Activated T-helper 1 cell treated with Interleukin-2 at 50 U/mL for 16 hours (primary cell): ENCODE results near the gene FBXO41.

Experiments used
- DNase-seq: peaks from one replicate; pipeline ENCODE4 v3.0.0-alpha.2; 2020; ENCODE audit warnings: low read depth

Gene FBXO41

GRCh38 chr2:73260338-73260984 lies 23.8 kb downstream of the FBXO41 start:
- DNase-seq, result no peak

DNA sequence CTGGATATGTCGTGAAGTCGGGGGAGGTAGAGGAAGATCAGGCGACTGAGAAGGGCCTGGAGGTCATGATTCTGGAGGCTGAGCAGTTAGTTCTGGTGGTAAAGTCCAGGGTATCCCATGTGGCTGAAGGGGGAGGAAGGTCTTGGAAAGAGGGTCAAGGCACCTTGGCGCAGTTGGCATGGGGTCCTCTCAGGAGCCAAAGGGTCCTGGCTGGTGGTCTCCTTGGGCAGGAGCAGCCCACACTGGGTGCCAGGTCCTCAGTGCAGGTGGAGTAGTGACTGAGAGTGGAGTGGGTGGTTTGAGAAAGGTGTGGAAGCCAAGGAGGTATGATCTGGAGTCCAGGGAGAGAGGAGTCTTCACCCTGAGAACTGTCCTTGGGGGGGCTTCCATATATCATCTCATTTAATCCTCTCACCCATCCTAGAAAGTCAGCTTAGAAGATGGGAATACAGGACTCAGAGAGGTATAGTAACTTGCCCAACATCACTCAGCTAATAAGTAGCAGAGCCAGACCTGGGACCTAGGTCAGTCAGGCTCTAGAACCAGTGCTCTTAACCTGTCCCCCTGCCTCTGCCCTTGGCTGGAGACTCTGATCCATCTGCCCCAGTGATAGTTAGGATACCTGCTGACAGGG lies 24.5 kb downstream of the FBXO41 start:
- DNase-seq, result no peak

DNA sequence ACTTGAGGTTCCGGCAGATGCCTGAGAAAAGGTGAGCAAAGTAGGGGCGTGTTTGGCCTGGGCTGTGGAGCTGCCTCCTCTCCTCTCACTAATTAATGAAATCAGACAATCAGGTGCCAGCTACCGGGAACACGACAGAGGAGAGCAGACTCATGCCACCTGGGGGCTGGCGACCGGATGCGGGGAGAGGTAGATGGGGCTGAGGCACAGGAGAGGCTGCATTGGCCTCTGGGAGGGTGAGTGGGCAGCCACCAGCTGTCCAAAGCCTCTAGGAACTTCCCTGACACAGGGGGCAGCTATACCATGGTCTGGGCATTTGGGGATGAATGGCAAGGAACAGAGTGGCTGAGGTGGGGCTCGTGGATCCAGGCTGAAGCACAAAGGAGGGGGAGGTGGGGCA lies 25.0 kb downstream of the FBXO41 start:
- DNase-seq, result no peak

DNA sequence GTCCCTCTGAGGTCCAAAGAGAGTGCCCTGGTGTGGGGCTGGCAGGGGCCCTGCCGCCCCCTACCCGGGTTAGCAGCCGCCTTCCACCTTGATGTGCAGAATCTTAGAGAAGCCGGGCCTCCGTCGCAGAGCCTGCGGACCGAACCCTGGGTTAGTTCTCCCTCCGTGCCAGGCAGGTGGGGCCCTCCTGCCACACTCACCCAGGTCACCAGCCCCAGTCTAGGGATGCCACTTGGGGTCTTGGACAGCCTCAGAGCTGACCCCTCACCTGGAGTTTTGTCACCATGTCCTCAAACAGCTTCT lies 25.4 kb downstream of the FBXO41 start:
- DNase-seq, result no peak

DNA sequence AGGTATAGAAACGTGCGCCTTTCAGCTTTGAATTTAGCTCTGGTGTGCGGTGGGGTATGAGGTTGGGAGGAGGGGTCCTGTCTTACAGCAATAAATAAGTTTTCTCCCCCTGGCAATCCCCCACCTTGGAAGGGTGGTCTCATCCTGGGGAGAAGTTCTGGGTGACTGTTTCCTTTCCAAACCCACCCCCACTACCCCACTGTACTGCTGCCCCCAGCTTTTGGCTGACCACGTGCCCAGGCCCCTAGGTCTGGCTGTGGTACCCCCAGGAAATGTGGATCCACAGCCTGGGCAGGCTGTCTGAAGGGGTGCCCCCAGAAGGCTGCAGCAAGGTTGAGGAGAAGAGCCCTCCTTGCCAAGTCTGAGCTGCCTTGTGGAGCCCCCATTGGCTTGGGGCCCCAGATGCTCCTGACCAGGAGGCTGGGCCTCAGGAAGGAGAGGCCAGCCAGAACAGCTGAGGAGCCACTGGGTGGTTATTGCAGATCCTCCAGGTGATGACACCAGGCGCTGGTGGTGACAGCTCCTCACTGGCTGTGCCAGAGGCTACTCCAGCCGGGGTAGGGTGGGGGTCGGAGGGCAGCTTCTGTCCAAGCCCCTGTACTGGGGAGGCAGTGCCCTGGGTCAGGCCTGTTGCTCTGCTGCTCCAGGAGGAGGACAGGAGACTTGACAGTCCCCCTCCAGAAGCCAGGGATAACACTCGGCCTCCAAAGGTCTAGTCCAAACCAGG lies 25.9 kb downstream of the FBXO41 start:
- no peak for DNase-seq

- no peak for DNase-seq
These were observed 26.7 kb downstream of the FBXO41 start for GRCh38 chr2:73257425-73258125.

DNA sequence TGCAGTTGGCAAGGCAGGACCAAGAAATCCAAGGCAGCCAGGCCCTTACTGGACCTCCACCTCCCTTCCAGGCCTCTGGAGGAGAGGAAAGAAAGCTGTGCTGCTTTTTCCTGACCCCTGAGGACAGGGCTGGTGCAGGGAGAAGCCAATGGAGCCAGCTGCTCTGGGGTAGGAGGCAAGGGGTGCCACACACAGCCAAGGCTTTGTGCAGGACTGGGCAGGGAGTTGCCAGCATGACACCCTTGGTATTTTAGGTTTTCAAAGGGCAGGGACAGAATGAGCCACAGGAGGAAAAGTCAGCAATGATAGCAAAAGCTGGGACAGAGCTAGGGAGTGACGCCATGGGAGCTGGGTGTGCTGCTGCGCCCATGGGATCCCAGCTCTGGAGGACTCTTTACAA lies 27.3 kb downstream of the FBXO41 start:
- DNase-seq, result no peak

GRCh38 chr2:73256618-73256922 lies 27.7 kb downstream of the FBXO41 start:
- no peak for DNase-seq

GRCh38 chr2:73255907-73256617 lies 28.2 kb downstream of the FBXO41 start:
- no peak for DNase-seq

- DNase-seq, result no peak
These were observed 29.2 kb downstream of the FBXO41 start for GRCh38 chr2:73255007-73255644.

- no peak for DNase-seq
These were observed 29.8 kb downstream of the FBXO41 start for GRCh38 chr2:73254343-73255006.

DNA sequence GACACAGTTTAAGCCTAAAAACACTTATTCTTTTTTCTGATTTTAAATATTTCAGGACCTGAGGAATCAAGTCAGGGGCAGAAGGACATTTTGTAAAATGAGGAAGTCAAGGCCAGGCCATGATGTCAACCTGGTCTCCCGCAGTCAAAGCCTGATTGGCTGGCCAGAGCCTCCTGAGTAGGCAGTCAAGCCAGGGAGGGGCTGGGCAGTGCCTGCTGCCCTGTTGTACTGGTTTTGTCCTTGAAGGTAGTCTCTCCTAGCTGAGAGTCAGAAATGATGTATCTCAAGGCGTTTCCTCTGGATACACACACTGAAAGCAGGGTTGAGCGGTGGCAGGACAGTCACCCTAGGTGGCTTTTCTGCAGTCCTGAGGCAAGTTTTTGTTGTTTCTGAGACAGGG lies 30.4 kb downstream of the FBXO41 start:
- DNase-seq, result no peak

- DNase-seq, result no peak
These were observed 30.9 kb downstream of the FBXO41 start for GRCh38 chr2:73253400-73253799.

GRCh38 chr2:73252238-73253027 lies 31.8 kb downstream of the FBXO41 start:
- no peak for DNase-seq

- no peak for DNase-seq
These were observed 33.1 kb downstream of the FBXO41 start for GRCh38 chr2:73250872-73251846.

- no peak for DNase-seq
These were observed 34.6 kb downstream of the FBXO41 start for GRCh38 chr2:73249636-73250035.

GRCh38 chr2:73246850-73247249 lies 37.4 kb downstream of the FBXO41 start:
- DNase-seq, result no peak

- no peak for DNase-seq
These were observed 39.7 kb downstream of the FBXO41 start for GRCh38 chr2:73244580-73244979.

- DNase-seq, result no peak
These were observed 40.3 kb downstream of the FBXO41 start for GRCh38 chr2:73243884-73244570.
